Loucy (cell line): ENCODE data around the gene CADM2.

ENCODE experiments used
- EZH2phosphoT487 ChIP-seq: fragments of 200-600 bp; IDR thresholded peaks from 2 replicates; pipeline ENCODE4 v1.6.1; 2018; ENCODE audit warnings: antibody characterized with exemption, mild to moderate bottlenecking, moderate library complexity, borderline replicate concordance
- TF ChIP-seq, protein P1 (sequence below): fragments of 200-600 bp; sonication (generic); conservative IDR thresholded peaks from 2 replicates; pipeline ENCODE4 v1.5.1; 2014; ENCODE audit warnings: mild to moderate bottlenecking, antibody characterized with exemption, low read length

DNA sequence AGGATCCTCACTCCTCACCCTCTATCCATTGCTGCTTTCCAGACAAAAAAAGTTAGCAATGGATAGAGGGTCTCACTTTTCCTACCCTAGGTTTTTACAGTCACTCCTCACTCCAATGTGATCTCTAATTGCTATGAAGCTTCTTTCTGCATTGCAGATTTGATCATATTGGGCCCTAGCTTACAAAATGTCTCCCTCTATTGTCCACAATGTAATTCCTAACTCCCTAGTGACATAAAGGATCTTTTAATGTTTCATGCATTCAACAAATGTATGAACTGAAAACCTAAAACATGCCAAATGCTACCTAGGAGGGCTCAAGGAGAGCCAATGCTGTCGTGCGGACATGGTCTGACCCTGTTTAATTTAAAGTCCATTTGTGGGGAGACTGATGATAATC is 234.8 kb downstream of the CADM2 start:
- TF ChIP-seq, protein P1, sequence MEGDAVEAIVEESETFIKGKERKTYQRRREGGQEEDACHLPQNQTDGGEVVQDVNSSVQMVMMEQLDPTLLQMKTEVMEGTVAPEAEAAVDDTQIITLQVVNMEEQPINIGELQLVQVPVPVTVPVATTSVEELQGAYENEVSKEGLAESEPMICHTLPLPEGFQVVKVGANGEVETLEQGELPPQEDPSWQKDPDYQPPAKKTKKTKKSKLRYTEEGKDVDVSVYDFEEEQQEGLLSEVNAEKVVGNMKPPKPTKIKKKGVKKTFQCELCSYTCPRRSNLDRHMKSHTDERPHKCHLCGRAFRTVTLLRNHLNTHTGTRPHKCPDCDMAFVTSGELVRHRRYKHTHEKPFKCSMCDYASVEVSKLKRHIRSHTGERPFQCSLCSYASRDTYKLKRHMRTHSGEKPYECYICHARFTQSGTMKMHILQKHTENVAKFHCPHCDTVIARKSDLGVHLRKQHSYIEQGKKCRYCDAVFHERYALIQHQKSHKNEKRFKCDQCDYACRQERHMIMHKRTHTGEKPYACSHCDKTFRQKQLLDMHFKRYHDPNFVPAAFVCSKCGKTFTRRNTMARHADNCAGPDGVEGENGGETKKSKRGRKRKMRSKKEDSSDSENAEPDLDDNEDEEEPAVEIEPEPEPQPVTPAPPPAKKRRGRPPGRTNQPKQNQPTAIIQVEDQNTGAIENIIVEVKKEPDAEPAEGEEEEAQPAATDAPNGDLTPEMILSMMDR = no peak
- no peak for TF ChIP-seq EZH2phosphoT487
